Thyroid gland (tissue), 4 donors: Measurements from ENCODE around the gene VPS54. TPM values are rescaled to one million over a fixed set of nuclear protein-coding genes. Genes with fewer than 3 reads are reported as not detected.

Source experiments
- DNase-seq, 2 donors: peaks; one replicate each; pipeline ENCODE4 v3.0.0-alpha.2; 2019
- H3K27ac ChIP-seq, 3 donors: fragments of 200-600 bp; sonication (generic); 1 replicate in 2 of 3; 2 replicates in 1 of 3; pipeline ENCODE4 v1.5.1; 2016 to 2019; ENCODE audit warnings: mild to moderate bottlenecking in 1 of 3, moderate library complexity in 1 of 3
- H3K27me3 ChIP-seq: fragments of 200-600 bp; sonication (generic); one replicate; pipeline ENCODE4 v1.5.1; 2019
- H3K36me3 ChIP-seq, 2 donors: fragments of 200-600 bp; sonication (generic); one replicate each; pipeline ENCODE4 v1.5.1; 2016 to 2019
- H3K4me1 ChIP-seq, 2 donors: fragments of 200-600 bp; sonication (generic); one replicate each; pipeline ENCODE4 v1.5.1; 2017 to 2019
- H3K4me3 ChIP-seq, 3 donors: fragments of 200-600 bp; sonication (generic); replicated peaks in 1 of 3; 1 replicate in 2 of 3; 2 replicates in 1 of 3; pipeline ENCODE4 v1.5.1; 2016; ENCODE audit warnings: mild to moderate bottlenecking in 1 of 3
- H3K9me3 ChIP-seq: fragments of 200-600 bp; sonication (generic); one replicate; pipeline ENCODE4 v1.5.1; 2017
- POLR2A ChIP-seq, 2 donors: fragments of 450-650 bp; IDR thresholded peaks; one replicate each; pipeline ENCODE4 v1.6.1; 2017; ENCODE audit warnings: antibody characterized with exemption in 2 of 2, mild to moderate bottlenecking in 2 of 2, moderate library complexity in 1 of 2
- WGBS, 2 donors: methylation state at CpG; one replicate each; pipeline ENCODE4 v1.1.5; 2017; 5-methylcytosine and 5-hydroxymethylcytosine counted together
- intact Hi-C: fragments of 100-400 bp; cut with DNase I; formaldehyde crosslinking; loops from one replicate; pipeline ENCODE4 v1.15.1; 2023
- total RNA-seq, 4 donors: library from RNA; depleted of rRNA; stranded (reverse); fragments of >200 nt; gene quantifications; one replicate each; pipeline ENCODE4 v1.2.3, GENCODE V29; 2016
- TF ChIP-seq, protein P1 (sequence below), 6 experiments: fragments of 200-600 bp in 3 of 6; fragments of 450-650 bp in 3 of 6; sonication (generic) in 3 of 6; IDR thresholded peaks; one replicate each; pipeline ENCODE4 v1.5.1; 2016 to 2019; ENCODE audit warnings: antibody characterized with exemption in 6 of 6, mild to moderate bottlenecking in 2 of 6, inconsistent platforms in 1 of 6, moderate library complexity in 1 of 6

VPS54 gene
- total RNA-seq, 4 donors from 2014 or later = 34.4 to 40.8 (median 35.9) TPM

DNA sequence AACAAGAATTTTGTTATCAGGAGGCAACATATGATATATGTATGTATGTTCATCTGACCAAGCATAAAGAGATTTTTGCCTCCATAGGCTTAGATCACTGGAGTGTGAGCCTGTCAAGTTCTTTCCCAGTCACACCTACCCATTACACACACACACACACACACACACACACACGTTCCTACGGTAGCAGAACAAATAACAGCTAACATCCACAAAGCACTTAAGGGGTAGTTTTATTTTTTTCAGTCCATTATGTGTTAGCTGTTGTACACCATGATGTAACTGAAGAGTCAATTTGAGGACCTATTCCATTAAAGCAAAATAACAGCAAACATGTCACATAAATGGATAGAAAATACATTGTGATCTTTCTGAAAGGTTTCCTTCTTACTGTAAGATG lies 138.0 kb downstream of the VPS54 start:
- H3K36me3 ChIP-seq = peaks cover 7 to 22% of the 10 kb centered on the region in 2 donors
- H3K4me3 ChIP-seq = no peak overlapping the region
- WGBS, 2 donors = 58 to 69% methylated on average over 2 of the region's 2 CpGs
- peak in 1 of 2 donors; percentile 9 for DNase-seq
- no peaks in the 10 kb centered on the region for H3K4me1 ChIP-seq
- H3K27me3 ChIP-seq = no peaks in the 10 kb centered on the region
- intact Hi-C loops = no loop called here
- H3K9me3 ChIP-seq = no peaks in the 10 kb centered on the region
- no peak overlapping the region for H3K27ac ChIP-seq
- TF ChIP-seq POLR2A (IDR thresholded peaks at IDR 0.05) = no peak
- TF ChIP-seq, protein P1, sequence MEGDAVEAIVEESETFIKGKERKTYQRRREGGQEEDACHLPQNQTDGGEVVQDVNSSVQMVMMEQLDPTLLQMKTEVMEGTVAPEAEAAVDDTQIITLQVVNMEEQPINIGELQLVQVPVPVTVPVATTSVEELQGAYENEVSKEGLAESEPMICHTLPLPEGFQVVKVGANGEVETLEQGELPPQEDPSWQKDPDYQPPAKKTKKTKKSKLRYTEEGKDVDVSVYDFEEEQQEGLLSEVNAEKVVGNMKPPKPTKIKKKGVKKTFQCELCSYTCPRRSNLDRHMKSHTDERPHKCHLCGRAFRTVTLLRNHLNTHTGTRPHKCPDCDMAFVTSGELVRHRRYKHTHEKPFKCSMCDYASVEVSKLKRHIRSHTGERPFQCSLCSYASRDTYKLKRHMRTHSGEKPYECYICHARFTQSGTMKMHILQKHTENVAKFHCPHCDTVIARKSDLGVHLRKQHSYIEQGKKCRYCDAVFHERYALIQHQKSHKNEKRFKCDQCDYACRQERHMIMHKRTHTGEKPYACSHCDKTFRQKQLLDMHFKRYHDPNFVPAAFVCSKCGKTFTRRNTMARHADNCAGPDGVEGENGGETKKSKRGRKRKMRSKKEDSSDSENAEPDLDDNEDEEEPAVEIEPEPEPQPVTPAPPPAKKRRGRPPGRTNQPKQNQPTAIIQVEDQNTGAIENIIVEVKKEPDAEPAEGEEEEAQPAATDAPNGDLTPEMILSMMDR (IDR thresholded peaks at IDR 0.05) = no peak

DNA sequence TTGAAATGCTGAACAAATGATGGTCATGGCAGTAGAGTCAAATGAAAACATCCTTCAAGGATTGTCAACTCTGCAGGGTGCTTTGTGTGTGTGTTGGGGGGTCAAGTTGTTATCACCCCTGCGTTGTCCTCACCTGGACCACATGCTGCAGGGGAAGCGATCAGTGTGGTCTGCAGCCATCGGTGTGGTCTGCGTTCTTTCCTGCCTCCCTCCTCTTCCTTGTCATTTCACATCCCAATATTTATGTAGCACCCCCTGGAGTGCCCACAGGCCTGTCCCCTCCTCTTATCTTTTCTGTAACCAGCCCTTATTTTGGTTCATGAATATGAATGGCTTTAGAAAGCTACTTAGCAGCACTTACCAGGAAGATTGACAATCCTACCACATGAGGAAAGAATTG lies 138.6 kb downstream of the VPS54 start:
- no peak for DNase-seq
- Histone ChIP-seq H3K4me3 (no peak overlapping the region), H3K4me1 (peaks cover 0 to 5% of the 10 kb centered on the region in 2 donors), H3K36me3 (peaks cover 6 to 21% of the 10 kb centered on the region in 2 donors), H3K9me3 (no peaks in the 10 kb centered on the region), H3K27me3 (no peaks in the 10 kb centered on the region), H3K27ac (no peak overlapping the region)
- TF ChIP-seq POLR2A (IDR thresholded peaks at IDR 0.05) = no peak
- TF ChIP-seq, protein P1 (IDR thresholded peaks at IDR 0.05) = no peak
- 68 to 79% methylated on average over 4 of the region's 4 CpGs for WGBS, 2 donors
- intact Hi-C loops = no loop called here

DNA sequence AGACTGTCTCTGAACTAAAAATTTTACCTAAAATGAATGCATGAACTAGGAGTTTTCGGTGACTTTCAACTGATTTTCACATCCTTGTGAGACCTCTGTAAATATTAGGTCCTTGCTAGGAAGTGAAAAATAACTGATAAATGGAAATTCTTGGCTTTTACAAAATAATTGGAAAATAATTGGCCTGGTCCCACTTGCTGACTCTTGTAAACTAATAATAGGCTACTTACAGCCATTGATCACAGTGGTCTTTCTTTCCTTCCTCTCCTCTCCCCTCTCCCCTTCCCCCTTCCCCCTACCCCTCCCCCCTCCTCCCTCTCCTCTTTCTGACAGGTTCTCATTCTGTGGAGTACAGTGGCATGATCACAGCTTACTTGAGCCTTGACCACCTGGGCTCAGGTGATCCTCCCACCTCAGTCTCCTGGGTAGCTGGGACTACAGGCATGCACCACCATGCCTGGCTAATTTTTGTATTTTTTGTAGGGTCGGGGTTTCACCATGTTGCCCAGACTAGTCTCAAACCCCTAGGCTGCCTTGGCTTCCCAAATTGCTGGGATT lies 139.3 kb downstream of the VPS54 start:
- Histone ChIP-seq H3K27ac (no peak overlapping the region), H3K9me3 (no peaks in the 10 kb centered on the region), H3K36me3 (peaks cover 6 to 19% of the 10 kb centered on the region in 2 donors), H3K4me3 (no peak overlapping the region), H3K4me1 (peaks cover 0 to 9% of the 10 kb centered on the region in 2 donors), H3K27me3 (no peaks in the 10 kb centered on the region)
- WGBS, 2 donors = 73 to 82% methylated on average over 2 of the region's 2 CpGs
- TF ChIP-seq, protein P1 (IDR thresholded peaks at IDR 0.05) = no peak
- TF ChIP-seq POLR2A (IDR thresholded peaks at IDR 0.05) = no peak
- intact Hi-C loops = no loop called here
- DNase-seq = no peak

DNA sequence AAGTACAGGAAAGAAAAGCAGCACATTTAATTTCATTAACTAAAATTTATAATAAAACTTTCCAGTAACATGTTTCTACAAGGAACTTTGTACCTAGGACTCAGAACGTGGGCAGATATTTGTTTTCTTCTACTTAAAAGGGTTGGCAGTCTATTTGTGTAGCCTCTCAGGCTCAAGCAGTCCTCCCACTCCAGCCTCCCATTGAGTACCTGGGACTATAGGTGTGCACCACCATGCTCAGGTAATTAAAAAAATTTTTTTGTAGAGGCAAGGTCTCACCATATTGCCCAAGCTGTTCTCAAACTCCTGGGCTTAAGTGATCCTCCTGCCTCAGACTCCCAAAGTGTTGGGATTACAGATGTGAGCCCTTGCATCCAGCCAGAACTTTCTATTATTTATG lies 140.7 kb downstream of the VPS54 start:
- TF ChIP-seq, protein P1 (IDR thresholded peaks at IDR 0.05) = no peak
- TF ChIP-seq POLR2A (IDR thresholded peaks at IDR 0.05) = no peak
- 92 to 95% methylated on average over 1 of the region's 1 CpG for WGBS, 2 donors
- no peak overlapping the region for H3K27ac ChIP-seq
- H3K27me3 ChIP-seq = no peaks in the 10 kb centered on the region
- intact Hi-C loops = no loop called here
- DNase-seq = no peak
- peaks cover 0 to 12% of the 10 kb centered on the region in 2 donors for H3K4me1 ChIP-seq
- no peak overlapping the region for H3K4me3 ChIP-seq
- no peaks in the 10 kb centered on the region for H3K9me3 ChIP-seq
- peaks cover 0 to 9% of the 10 kb centered on the region in 2 donors for H3K36me3 ChIP-seq

DNA sequence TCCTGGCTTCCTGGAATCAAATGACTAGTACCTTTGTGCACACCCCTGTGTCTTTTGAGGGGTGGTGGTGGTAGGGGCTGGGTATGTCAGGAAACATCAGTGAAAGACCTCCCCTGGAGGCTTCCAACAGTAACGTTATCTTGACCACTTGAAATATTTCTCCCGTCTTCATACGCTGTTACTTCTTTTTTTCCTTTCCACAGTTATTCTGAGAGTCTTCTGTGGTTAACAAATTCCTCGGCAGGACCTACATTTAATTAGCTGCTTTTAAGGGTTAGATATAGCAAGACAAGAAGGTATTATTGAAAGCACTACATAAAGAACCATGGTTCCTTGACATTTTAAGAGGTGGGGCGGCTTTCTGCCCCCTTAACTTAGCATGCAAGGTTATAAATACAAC lies 142.9 kb downstream of the VPS54 start:
- Histone ChIP-seq H3K4me1 (peaks cover 8 to 19% of the 10 kb centered on the region in 2 donors), H3K4me3 (no peak overlapping the region), H3K27ac (no peak overlapping the region), H3K36me3 (no peaks in the 10 kb centered on the region), H3K9me3 (no peaks in the 10 kb centered on the region), H3K27me3 (no peaks in the 10 kb centered on the region)
- TF ChIP-seq, protein P1 (IDR thresholded peaks at IDR 0.05) = no peak
- no peak for TF ChIP-seq POLR2A (IDR thresholded peaks at IDR 0.05)
- no peak for DNase-seq
- intact Hi-C loops = no loop called here
- 82 to 87% methylated on average over 5 of the region's 5 CpGs for WGBS, 2 donors
